Skeletal muscle tissue (tissue), 4 donors: ENCODE measurements around the gene THSD4. TPM values are rescaled to one million over a fixed set of nuclear protein-coding genes. Genes with fewer than 3 reads are reported as not detected.
"Not testable (repeated sequence)": the region's sequence is repeated elsewhere in the genome, so short reads cannot be mapped to it uniquely, and the experiment has no call there.

Experiments
- H3K27ac ChIP-seq: one replicate; pipeline ENCODE4 v1.7.0; 2013; ENCODE audit warnings: mild to moderate bottlenecking, low read depth, low read length, inconsistent platforms
- H3K27me3 ChIP-seq, 3 donors: one replicate each; pipeline ENCODE4 v1.7.0; 2013; ENCODE audit warnings: low read length in 3 of 3; ENCODE audit not compliant: control insufficient read depth in 3 of 3, insufficient read depth in 3 of 3
- H3K36me3 ChIP-seq, 3 donors: one replicate each; pipeline ENCODE4 v1.7.0; 2013; ENCODE audit warnings: low read length in 3 of 3; ENCODE audit not compliant: control insufficient read depth in 3 of 3, insufficient read depth in 3 of 3
- H3K4me1 ChIP-seq, 3 donors: one replicate each; pipeline ENCODE4 v1.7.0; 2013; ENCODE audit warnings: low read length in 3 of 3, mild to moderate bottlenecking in 3 of 3; ENCODE audit not compliant: control insufficient read depth in 3 of 3, insufficient read depth in 3 of 3
- H3K4me3 ChIP-seq, 3 donors: one replicate each; pipeline ENCODE4 v1.7.0; 2013; ENCODE audit warnings: low read length in 3 of 3
- H3K9ac ChIP-seq, 3 donors: one replicate each; pipeline ENCODE4 v1.7.0; 2013; ENCODE audit warnings: low read length in 3 of 3, mild to moderate bottlenecking in 3 of 3, moderate library complexity in 2 of 3, low read depth in 1 of 3
- H3K9me3 ChIP-seq, 3 donors: one replicate each; pipeline ENCODE4 v1.7.0; 2013; ENCODE audit warnings: low read length in 3 of 3; ENCODE audit not compliant: control insufficient read depth in 3 of 3
- total RNA-seq: library from RNA; depleted of rRNA; stranded (reverse); fragments of >200 nt; gene quantifications from one replicate; pipeline ENCODE4 v1.2.3, GENCODE V29; 2014
- donor health status: Osteomylitis.

The THSD4 gene
- total RNA-seq, 1 donor from 2014 or later = 15.7 TPM

GRCh38 chr15:71657141-71657540 is 541.9 kb downstream of the THSD4 start:
- no peaks in the 10 kb centered on the region for H3K36me3 ChIP-seq
- H3K9ac ChIP-seq = no peak overlapping the region
- H3K27me3 ChIP-seq = no peaks in the 10 kb centered on the region
- H3K27ac ChIP-seq = no peak overlapping the region
- no peaks in the 10 kb centered on the region for H3K9me3 ChIP-seq
- H3K4me1 ChIP-seq = peaks cover 0 to 9% (median 0%) of the 10 kb centered on the region in 3 donors
- H3K4me3 ChIP-seq = no peak overlapping the region

- H3K27me3 ChIP-seq = no peaks in the 10 kb centered on the region
- H3K9me3 ChIP-seq = no peaks in the 10 kb centered on the region
- no peak overlapping the region for H3K4me3 ChIP-seq
- no peak overlapping the region for H3K27ac ChIP-seq
- H3K9ac ChIP-seq = no peak overlapping the region
- H3K4me1 ChIP-seq = peaks cover 0 to 9% (median 0%) of the 10 kb centered on the region in 3 donors
- no peaks in the 10 kb centered on the region for H3K36me3 ChIP-seq
These were observed 542.8 kb downstream of the THSD4 start for GRCh38 chr15:71658036-71658435.

GRCh38 chr15:71658827-71659729 is 543.8 kb downstream of the THSD4 start:
- Histone ChIP-seq H3K36me3 (no peaks in the 10 kb centered on the region), H3K9ac (no peak overlapping the region), H3K27ac (no peak overlapping the region), H3K4me1 (peaks cover 0 to 9% (median 0%) of the 10 kb centered on the region in 3 donors), H3K27me3 (no peaks in the 10 kb centered on the region), H3K9me3 (no peaks in the 10 kb centered on the region), H3K4me3 (no peak overlapping the region)

- H3K4me1 ChIP-seq = peaks cover 0 to 9% (median 0%) of the 10 kb centered on the region in 3 donors
- H3K27me3 ChIP-seq = no peaks in the 10 kb centered on the region
- H3K36me3 ChIP-seq = no peaks in the 10 kb centered on the region
- no peaks in the 10 kb centered on the region for H3K9me3 ChIP-seq
- no peak overlapping the region for H3K9ac ChIP-seq
- no peak overlapping the region for H3K4me3 ChIP-seq
- H3K27ac ChIP-seq = no peak overlapping the region
These were observed 544.4 kb downstream of the THSD4 start for GRCh38 chr15:71659730-71660067.

- Histone ChIP-seq H3K36me3 (no peaks in the 10 kb centered on the region), H3K27ac (no peak overlapping the region), H3K9ac (no peak overlapping the region), H3K27me3 (no peaks in the 10 kb centered on the region), H3K4me1 (peaks cover 0 to 9% (median 0%) of the 10 kb centered on the region in 3 donors), H3K4me3 (no peak overlapping the region), H3K9me3 (no peaks in the 10 kb centered on the region)
These were observed 545.2 kb downstream of the THSD4 start for GRCh38 chr15:71660501-71660900.

- no peaks in the 10 kb centered on the region for H3K36me3 ChIP-seq
- H3K27me3 ChIP-seq = no peaks in the 10 kb centered on the region
- no peak overlapping the region for H3K27ac ChIP-seq
- H3K4me1 ChIP-seq = peaks cover 0 to 9% (median 0%) of the 10 kb centered on the region in 3 donors
- no peak overlapping the region for H3K4me3 ChIP-seq
- H3K9me3 ChIP-seq = peaks cover 0 to 2% (median 0%) of the 10 kb centered on the region in 3 donors
- no peak overlapping the region for H3K9ac ChIP-seq
These were observed 547.0 kb downstream of the THSD4 start for GRCh38 chr15:71662306-71662705.

- no peak overlapping the region for H3K27ac ChIP-seq
- H3K27me3 ChIP-seq = no peaks in the 10 kb centered on the region
- H3K4me1 ChIP-seq = no peaks in the 10 kb centered on the region
- H3K36me3 ChIP-seq = no peaks in the 10 kb centered on the region
- no peak overlapping the region for H3K9ac ChIP-seq
- H3K4me3 ChIP-seq = no peak overlapping the region
- H3K9me3 ChIP-seq = peaks cover 0 to 2% (median 0%) of the 10 kb centered on the region in 3 donors
These were observed 549.4 kb downstream of the THSD4 start for GRCh38 chr15:71664622-71665021.

GRCh38 chr15:71666763-71667620 is 551.7 kb downstream of the THSD4 start:
- no peaks in the 10 kb centered on the region for H3K36me3 ChIP-seq
- H3K9ac ChIP-seq = no peak overlapping the region
- H3K27ac ChIP-seq = no peak overlapping the region
- no peaks in the 10 kb centered on the region for H3K4me1 ChIP-seq
- H3K9me3 ChIP-seq = peaks cover 0 to 2% (median 0%) of the 10 kb centered on the region in 3 donors
- no peak overlapping the region for H3K4me3 ChIP-seq
- H3K27me3 ChIP-seq = no peaks in the 10 kb centered on the region

- Histone ChIP-seq H3K9ac (no peak overlapping the region), H3K36me3 (no peaks in the 10 kb centered on the region), H3K4me3 (no peak overlapping the region)
These were observed 554.4 kb downstream of the THSD4 start for GRCh38 chr15:71669688-71670087.

GRCh38 chr15:71670222-71670621 is 555.0 kb downstream of the THSD4 start:
- H3K27me3 ChIP-seq, H3K4me1 ChIP-seq, H3K4me3 ChIP-seq, H3K27ac ChIP-seq, H3K9me3 ChIP-seq, H3K36me3 ChIP-seq, H3K9ac ChIP-seq: not testable (repeated sequence)

More at GRCh38 chr15:71669688-71670087, 554.4 kb downstream of the THSD4 start:
- no peaks in the 10 kb centered on the region for H3K4me1 ChIP-seq
- H3K27me3 ChIP-seq = no peaks in the 10 kb centered on the region
- no peak overlapping the region for H3K27ac ChIP-seq
- peaks cover 0 to 2% (median 0%) of the 10 kb centered on the region in 3 donors for H3K9me3 ChIP-seq
